HG02759 (cell line): ENCODE measurements around the gene DPY19L1.
"Not testable (repeated sequence)": the region's sequence is repeated elsewhere in the genome, so short reads cannot be mapped to it uniquely, and the experiment has no call there.

Experiments used
- ATAC-seq: cut with Tn5 transposase; IDR thresholded peaks from one replicate; pipeline ENCODE4 v1.9.1; 2021; ENCODE audit warnings: mild to moderate bottlenecking, moderate library complexity; ENCODE audit not compliant: unreplicated experiment

Gene DPY19L1

DNA sequence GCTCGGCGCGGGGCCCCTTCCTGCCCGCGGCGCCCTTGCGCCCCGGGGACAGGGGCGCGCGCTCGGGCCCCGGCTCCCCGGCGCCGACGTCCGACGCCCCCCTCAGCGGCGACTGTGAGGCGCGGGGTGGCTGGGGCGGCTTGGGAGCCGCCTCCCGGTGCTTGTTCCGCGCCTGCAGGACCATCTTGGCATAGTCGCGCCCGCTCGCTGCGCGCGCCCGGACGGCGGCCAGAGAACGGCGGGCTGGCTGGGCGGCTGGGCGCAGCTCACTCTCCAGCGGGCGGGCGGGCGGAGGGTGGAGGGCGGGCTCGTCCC, at the start of gene DPY19L1:
Gene DPY19L1, minus strand, starts transcription at position 275 of the 315 bp plus-strand sequence. Its CDS starts 91 bp downstream, at position 184.
- ATAC-seq: peak; percentile 29

DNA sequence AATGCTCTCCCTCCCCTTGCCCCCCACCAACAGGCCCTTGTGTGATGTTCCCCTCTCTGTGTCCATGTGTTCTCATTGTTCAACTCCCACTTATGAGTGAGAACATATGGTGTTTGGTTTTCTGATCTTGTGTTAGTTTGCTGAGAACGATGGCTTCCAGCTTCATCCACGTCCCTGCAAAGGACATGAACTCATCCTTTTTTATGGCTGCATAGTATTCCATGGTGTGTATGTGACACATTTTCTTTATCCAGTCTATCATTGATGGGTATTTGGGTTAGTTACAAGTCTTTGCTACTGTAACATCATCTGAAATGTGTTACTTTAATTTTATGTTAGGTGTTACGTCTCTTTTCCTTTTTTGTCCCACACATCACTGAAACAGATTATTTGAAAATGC, 42.2 kb upstream of the DPY19L1 start:
- not testable (repeated sequence) for ATAC-seq

DNA sequence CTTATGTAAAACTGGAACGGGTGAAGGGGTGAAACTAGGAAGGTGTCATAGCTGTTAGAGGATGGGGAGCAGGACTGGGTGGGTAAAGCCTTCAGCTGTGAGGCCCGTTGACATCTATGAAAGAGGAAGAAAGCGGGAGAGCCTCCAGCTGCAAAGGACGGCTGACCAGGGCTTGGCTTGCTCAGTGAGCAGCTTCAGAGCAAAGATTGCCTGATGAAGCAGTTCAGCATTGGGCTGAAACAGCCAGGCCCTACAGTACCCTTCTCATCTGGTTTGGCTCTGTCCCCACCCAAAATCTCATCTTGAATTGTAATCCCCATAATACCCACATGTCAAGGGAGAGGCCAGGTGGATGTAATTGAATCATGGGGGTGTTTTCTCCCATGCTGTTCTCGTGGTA, 36.7 kb upstream of the DPY19L1 start:
- not testable (repeated sequence) for ATAC-seq

DNA sequence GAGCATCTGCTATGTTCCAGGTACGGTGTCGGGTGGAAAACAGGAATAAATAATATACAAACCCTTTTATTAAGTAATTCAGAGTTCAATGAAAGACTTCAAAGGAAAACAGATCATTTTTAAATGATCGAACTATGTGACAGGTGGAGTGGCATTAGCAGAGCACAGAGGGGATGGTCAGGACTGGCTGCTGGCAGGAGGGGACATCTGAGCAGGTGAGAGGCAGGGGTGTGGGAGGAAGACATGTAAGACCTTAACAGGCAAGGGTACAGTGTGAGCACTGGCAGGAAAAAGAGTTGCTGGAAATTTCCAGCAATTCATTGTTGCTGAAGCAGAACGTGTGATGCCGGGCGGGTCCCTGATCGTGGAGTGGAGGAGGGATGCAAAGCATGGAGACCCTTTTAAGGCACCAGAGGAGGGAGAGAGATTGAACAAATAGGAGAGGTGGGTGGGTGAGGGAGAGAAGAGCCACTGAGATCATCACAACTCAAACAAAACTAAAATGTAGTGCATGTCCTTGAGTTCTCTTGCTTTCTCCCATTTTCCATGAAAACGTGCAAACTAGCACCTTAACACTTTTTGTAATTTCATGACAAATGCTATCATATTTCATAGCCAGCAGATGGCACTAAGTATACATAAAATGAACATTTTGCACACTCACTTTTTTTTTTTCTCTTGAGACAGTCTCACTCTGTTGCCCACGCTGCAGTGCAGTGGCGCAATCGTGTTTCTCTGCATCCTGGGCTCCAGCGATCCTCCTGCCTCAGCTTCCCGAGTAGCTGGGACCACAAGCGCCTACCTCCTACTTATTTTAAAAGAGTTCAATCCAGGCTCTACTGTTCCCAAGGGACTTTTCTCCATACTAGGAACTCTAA, 35.9 kb upstream of the DPY19L1 start:
- ATAC-seq: not testable (repeated sequence)

DNA sequence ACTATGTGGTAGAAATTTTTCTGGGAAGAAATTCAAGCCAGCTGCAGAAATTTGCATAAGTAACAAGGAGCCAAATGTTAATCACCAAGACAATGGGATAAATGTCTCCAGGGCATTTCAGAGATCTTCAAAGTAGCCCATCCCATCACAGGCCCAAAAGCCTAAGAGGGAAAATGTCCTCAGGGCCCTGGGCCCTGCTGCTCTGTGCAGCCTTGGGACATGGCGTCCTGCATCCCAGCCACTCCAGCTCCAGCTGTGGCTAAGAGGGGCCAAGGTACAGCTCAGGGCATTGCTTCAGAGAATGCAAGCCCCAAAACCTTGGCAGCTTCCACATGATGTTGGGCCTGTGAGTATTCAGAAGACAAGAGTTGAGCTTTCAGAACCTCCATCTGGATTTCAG, 31.8 kb upstream of the DPY19L1 start:
- ATAC-seq: not testable (repeated sequence)

DNA sequence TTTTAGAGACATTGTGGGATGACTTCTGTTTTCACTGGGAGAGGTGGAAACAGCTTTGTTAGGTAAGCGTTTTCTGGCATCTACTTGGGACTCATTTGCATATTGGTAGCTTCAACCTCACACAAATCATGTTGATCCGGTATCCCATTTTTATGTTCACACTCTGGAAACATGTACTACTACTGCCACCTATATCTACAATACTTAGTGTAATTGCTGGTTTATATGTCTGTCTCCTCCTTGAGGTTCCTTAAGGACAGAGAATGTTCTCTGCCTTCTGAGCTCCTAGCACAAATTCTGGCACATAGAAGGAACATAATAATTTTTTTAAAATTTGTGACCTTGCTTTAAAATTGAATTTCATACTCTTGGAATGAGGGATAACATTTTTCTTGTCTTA, 28.1 kb upstream of the DPY19L1 start:
- ATAC-seq: not testable (repeated sequence)

DNA sequence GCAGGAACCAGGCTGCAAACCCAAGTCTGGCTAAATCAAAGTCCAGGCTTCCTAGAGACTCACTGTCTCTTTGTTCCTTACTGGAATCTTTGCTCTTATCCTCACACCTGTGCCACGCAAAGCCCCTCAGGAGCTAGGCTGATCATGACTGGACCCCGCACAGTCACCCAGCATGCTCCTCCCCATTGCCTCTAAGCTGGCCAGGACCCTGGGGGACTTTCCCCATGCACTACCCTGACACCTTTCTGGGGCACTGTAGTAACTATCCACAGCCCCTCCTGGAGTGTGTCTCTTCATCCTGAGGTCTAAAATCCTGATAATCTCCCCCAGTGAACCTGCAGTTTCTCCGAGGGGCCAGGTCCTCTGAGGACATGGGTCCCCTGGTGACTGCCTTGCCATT, 21.3 kb upstream of the DPY19L1 start:
- ATAC-seq: not testable (repeated sequence)

DNA sequence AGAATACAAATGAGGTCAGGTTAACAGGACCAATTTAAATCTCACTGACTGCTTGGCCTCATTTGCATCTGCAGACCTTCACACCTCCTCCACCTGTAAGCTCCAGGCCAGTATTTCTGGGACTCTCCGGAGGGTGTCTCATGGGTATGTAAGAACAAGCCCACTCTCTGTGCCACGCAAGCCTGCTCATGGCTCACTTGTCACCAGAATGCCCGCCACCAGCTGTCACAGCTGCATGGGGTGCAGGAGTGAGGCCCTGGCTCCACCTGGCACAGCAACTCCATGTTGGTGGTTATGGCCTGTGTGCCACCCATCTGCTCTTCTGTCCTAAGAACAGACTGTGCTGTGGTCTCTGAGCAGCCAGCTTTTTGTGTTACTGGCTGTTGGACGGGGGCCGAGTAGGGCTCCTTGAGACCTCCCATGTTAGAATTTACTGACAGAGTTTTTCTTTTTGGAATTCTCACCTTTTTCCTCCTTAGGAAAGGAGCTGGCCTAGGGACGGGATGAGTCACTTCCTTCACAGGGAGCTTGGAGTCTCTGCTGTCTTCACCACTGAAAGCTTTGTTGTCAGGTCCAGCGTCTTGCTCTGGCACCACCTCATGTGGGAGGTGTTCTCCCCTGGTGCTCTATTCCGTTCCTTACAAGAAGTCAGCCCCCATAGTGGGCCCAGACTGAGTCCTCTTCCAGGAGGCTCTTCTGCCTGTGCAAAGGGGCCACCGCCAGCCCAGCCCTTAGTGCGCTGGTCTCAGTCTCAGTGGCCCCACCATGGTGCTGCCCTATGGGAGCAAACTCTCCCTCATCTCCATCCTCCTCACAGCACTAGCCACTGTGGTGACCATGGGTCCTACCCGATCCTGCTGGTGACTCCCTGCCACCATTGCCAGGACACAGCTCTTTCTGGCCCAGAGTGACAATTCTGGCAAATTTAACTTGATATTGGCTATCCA, 20.5 kb upstream of the DPY19L1 start:
- not testable (repeated sequence) for ATAC-seq

DNA sequence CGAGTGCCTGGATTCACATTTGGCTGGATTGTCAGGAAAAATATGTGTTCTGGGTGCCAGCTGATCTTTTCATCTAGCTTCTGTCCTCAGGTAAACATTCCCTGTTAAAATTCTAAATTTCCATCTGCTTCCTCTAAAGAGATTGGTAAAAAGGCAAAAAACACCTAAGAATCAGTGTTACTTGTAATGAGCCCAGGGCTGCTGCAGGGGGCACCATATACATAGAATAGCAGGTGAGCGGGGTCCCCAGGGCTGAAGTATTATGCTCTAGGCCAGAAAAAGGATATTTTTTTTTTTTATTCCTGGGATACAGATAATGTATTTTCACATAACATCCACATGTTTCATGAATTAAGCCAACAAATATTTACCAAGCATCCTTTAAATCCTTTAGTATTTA, 18.4 kb upstream of the DPY19L1 start:
- ATAC-seq: not testable (repeated sequence)

DNA sequence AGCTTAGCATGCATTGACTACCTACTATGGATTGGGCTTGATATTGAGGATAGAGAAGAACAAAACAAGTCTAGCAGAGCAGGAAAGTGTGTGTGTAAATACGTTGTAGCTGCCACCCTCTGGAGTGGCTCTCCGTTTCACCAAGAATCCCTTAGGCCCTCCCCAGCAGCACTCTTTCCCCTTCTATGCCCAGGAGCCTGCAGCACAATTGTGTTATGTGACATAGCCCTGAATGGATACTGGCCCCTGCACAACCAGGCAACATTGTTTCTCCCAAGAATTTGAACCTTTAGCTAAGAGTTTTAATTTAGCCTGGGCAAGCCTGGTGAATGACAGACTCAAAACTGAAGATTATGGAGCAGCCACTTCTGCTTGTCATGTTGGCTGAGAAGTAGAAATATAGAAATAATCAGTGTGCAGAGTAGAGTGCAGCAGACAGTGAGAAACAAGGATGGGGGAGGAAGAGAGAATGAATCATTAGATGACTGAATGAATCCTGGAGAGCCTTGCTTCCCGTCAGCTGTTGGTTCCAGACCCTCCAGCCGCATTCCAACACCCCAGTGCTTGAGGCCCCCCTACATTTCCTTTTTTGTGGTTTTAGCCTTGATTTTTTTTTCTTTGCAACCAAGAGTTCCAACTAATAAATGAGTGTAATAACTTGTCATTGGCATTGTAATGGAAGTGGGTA, 16.3 kb upstream of the DPY19L1 start:
- ATAC-seq: not testable (repeated sequence)

DNA sequence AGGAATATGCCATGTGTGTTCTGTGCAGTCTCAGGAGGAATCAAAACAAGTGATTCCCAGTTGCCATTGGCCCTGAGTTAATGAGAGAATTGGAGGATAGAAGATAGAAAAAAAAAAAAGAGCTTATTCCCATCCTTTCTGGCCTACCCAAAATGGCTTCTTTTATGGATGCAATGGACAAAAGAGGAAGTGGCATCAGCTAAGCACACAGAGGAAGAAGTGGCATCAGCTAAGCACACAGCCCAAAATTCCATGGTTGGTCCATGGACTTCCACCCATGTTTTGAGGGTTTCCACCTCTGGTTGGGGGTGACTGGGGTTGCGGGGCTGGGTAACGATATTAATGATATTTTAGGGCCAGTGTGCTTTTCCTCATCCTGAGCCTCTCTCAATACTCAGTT, 11.1 kb upstream of the DPY19L1 start:
- not testable (repeated sequence) for ATAC-seq

DNA sequence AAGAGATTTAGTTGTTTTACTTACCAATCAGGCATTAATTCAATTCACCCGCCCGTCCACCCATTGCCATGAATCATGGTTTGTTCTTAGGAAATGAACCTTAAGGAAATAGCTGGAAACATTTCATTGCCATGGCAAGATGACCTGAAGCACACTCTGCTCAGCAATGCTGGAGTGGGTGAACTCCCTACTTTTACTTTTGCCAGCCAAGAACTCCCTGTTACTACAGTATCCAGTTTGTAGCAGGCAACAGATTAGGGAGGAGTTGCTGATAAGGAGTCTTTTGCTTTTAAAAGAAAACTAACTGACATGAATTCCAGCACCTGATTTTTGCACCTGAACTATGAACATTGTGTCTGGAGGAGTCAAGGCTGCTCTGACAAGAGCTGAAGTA, 10.6 kb upstream of the DPY19L1 start:
- ATAC-seq: not testable (repeated sequence)

DNA sequence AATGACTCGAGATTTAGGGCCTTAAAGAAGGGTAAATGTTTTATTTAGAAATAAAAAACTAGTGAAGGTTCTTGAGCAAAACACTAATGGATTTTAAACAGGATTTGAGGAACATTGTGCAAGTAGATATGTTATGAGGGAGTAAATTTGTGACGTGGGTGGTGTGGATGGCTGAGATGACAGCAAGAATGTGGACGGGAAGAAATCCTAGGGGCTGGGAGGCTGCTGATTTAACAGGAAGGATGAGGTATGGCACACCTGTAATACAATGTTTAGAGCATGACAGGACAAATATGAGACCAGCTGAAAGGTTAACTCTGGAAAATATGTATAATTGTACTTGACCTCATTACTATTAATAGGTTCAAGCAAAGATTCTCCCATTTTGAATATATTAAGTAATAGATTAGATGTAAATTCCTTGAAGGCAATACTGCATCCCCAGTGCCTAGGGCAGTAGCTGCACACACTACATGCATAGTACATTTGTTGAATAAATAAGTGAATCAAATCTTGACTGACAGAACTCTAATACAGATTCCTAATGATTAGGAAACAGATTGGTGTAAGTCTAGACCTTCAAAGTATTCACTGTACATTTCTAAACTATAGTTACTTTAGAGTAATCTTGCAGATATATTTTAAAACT, 10.1 kb upstream of the DPY19L1 start:
- ATAC-seq: not testable (repeated sequence)

DNA sequence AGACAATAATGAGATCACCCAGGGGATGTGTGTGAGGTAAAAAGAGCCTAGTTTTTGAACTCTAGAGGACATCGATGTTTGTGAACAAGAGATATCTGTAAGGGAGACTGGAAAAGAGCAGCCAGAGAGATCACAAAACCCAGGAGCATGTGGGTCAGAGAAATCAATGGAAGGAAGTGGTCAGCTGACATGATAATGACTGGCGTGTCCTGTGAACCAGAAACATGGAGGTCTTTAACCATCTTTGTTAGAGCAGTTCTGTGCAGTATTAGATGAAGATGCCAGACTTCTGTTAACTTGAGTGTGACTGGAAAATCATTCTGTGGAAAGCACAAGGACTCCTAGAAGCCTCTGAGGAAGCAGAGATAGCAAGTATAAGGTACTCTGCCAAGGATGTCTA, 6.0 kb upstream of the DPY19L1 start:
- not testable (repeated sequence) for ATAC-seq

DNA sequence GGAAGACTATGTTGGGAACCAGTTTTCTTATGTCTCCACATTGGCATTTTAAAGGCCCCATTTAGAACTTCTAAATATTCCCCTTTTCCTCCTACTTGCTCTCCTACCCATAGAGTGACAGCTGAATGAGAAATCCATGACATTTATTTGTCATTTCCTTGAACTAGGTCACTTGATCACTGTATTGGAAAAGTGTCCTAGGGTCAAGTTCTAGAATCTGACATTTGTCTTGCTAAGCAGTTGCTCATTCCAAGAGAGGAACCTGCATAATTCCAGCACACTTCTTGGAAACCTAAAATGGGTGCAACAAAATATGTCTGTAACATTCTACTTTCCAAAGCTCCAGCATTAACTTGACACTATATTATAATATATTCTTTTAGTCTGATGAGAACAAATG, 3.6 kb upstream of the DPY19L1 start:
- ATAC-seq: no peak

DNA sequence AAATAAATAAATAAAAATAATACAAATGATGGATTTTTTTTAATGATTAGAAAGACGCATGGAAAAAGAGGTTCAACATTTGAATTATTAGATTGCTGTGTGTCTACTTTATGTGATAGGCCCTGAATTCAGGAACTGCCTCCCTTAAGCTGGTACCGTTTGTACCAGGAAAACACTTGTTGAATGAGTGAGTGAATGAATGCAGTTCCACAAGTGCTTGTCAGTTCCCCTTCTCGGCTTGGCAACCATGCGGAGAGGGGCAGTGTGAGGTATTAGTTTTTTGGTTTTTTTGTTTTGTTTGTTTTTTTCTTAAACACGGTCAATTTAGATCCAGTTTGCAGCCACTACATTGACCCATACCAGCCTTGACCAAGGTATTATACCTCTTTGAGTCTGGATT, 2.1 kb upstream of the DPY19L1 start:
- ATAC-seq: no peak

DNA sequence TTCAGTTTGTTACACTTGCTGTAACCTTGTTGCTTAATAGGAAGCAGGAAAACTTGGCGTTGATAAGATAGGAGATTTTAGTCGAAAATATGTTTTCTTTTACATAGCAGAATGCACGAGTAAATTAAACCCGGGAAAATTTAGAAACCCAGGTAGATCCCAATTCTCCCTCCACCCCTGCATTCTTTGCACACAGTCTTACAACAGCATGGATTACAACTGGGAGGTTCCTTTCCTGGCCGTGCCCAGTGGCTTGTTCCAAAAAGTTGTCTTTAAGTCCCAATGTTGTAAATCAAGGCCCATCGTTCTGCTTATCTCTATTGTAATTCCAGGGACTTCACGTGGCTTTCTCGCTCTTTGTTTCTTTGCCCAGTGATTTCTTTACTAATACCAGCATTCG, 1.1 kb upstream of the DPY19L1 start:
- ATAC-seq: no peak

DNA sequence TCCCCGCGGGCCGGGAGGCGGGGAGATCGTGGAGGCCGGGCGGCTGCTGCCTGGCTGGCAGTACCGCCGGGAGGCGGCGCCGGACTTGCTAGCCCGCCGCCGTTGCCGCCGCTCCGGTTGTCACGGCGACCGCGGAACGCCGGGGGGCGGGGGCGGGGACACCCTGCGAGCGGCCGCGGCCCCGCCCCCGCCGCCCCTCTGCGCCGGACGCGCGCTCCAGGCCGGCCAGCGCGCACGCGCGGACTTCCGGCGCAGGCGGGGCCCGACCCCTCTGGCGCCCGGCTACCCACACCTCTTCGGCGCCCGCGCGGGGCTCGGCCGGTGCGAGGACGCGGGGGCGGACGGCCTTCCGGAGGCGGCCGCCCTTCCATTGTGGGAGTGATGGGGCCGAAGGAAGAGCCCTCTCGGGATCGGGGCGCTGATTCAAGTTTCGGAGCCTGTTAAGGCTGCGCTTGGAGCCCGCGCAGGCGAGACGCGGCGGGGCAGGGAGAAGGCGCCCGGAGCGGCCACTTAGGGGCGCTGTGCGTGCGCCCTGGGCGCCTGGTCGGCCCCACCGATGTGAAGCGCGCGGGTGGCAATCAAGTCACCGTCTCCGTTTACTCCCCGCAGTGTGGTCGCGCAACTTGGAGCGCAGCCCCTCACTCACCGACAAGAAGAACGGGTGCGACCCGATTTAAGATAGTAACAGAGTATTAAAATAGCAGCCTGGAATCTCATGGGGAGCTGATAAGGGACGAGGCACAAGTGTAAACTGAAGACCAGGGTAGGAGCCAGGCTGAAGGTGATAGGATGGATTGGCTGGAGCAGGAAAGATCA, 449 bp upstream of the DPY19L1 start:
- ATAC-seq: peak; percentile 86

DNA sequence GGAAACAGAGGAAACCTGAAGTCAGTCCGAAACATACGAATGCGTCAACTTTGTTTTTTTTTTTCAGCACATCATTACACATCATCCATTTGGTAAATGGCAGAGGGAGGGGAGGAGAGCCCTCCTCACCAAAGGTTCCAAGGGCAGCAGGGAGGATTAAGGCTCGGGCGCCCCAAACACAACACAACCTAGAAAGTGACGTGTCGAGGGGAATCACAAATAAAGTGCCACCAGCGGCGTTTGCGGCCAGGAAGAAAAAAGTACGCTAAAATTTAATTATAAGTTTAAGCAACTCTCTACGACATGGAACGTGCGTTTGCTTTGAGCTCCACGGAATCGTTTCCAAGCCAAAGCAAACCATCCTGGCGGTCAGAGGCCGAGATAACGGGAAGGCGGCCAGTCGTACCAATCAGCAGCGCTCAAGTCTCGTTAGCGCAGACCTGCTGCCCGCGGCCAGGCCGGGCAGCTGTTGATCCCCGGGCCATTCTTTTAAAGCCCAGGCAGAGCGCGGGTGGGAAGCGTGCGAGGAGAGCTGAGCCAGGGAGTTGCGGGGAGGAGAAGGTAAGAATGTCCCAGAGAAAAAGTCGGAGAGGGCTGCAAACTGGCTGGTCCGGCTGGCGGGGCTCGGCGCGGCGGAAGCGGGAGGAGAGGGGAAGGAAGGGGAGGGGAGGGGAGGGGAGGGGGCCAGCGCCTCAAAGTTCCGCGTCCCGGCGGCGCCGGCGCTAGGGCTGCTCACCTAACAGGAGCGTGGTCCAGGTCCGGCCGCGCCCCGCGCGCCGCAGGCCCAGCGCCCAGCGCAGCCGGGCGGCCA, 719 bp downstream of the DPY19L1 start:
- peak; percentile 25 for ATAC-seq
